ENCODE results near the gene UTF1. TPM values are rescaled to one million over a fixed set of nuclear protein-coding genes. Genes with fewer than 3 reads are reported as not detected.
A peak's percentile ranks its signal among the peaks of the same experiment; 100 is the strongest.

Gene UTF1
- total and polyA plus RNA-seq, 2 experiments from 2014 or later: not detected

GRCh38 chr10:133255323-133255722 lies 25.3 kb downstream of the UTF1 start:
- Histone ChIP-seq H3K9me3 (ENCODE audit: low read depth) (no peaks in the 10 kb centered on the region), H3K27me3 (no peaks in the 10 kb centered on the region), H3K4me3 (no peak overlapping the region), H3K36me3 (no peaks in the 10 kb centered on the region), H3K27ac (no peak overlapping the region), H3K4me1 (ENCODE audit: low read depth) (no peaks in the 10 kb centered on the region)
- no peak for DNase-seq (ENCODE audit: low read depth in 1 of 2, low spot score in 1 of 2)
- TF ChIP-seq, protein P1, sequence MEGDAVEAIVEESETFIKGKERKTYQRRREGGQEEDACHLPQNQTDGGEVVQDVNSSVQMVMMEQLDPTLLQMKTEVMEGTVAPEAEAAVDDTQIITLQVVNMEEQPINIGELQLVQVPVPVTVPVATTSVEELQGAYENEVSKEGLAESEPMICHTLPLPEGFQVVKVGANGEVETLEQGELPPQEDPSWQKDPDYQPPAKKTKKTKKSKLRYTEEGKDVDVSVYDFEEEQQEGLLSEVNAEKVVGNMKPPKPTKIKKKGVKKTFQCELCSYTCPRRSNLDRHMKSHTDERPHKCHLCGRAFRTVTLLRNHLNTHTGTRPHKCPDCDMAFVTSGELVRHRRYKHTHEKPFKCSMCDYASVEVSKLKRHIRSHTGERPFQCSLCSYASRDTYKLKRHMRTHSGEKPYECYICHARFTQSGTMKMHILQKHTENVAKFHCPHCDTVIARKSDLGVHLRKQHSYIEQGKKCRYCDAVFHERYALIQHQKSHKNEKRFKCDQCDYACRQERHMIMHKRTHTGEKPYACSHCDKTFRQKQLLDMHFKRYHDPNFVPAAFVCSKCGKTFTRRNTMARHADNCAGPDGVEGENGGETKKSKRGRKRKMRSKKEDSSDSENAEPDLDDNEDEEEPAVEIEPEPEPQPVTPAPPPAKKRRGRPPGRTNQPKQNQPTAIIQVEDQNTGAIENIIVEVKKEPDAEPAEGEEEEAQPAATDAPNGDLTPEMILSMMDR (IDR thresholded peaks at IDR 0.05; ENCODE audit: low read depth, low read length): no peak

DNA sequence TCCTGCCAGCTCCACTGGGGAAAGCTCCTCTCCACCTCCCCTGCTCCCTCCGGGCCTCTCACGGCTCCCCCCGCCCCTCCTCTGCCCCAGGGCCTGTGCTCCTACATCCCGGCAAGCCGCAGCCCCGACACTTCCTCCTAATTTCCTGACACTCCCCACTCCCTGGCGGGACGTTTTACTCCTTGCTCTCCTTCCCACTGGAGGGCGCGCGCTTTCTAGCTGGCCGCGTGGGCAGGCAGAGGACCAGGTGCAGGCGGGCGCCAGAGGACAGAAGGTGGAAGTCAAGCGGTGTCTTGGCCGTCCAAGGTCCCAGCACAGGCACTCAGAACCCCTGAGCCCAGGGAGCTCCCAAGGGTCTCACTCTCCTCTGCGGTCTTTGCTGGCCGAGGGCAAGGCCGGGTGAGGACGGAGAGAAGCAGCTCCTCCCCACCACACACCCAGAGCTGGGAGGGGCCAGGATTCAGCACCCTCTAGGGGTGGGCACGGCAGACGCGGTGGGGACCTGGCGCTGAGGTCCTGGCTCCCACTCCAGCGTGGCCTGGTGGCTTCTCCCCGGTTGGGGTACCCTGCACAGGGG lies 27.6 kb downstream of the UTF1 start:
- H3K27me3 ChIP-seq: no peaks in the 10 kb centered on the region

GRCh38 chr10:133258066-133258817 lies 28.2 kb downstream of the UTF1 start:
- TF ChIP-seq, protein P1 (IDR thresholded peaks at IDR 0.05; ENCODE audit: low read depth, low read length): no peak
- H3K4me3 ChIP-seq: no peak overlapping the region
- no peak overlapping the region for H3K27ac ChIP-seq
- H3K9me3 ChIP-seq (ENCODE audit: low read depth): no peaks in the 10 kb centered on the region
- H3K36me3 ChIP-seq: no peaks in the 10 kb centered on the region
- peaks cover 5% of the 10 kb centered on the region for H3K4me1 ChIP-seq (ENCODE audit: low read depth)
- no peak for DNase-seq (ENCODE audit: low read depth in 1 of 2, low spot score in 1 of 2)
- no peaks in the 10 kb centered on the region for H3K27me3 ChIP-seq

More for the DNA sequence above, 27.6 kb downstream of the UTF1 start:
- TF ChIP-seq, protein P1 (IDR thresholded peaks at IDR 0.05; ENCODE audit: low read depth, low read length): peak; percentile 49
- DNase-seq (ENCODE audit: low read depth in 1 of 2, low spot score in 1 of 2): peak; percentile 46 to 50
- Histone ChIP-seq H3K27ac (no peak overlapping the region), H3K4me3 (no peak overlapping the region), H3K4me1 (ENCODE audit: low read depth) (peaks cover 5% of the 10 kb centered on the region), H3K36me3 (no peaks in the 10 kb centered on the region), H3K9me3 (ENCODE audit: low read depth) (no peaks in the 10 kb centered on the region)

DNA sequence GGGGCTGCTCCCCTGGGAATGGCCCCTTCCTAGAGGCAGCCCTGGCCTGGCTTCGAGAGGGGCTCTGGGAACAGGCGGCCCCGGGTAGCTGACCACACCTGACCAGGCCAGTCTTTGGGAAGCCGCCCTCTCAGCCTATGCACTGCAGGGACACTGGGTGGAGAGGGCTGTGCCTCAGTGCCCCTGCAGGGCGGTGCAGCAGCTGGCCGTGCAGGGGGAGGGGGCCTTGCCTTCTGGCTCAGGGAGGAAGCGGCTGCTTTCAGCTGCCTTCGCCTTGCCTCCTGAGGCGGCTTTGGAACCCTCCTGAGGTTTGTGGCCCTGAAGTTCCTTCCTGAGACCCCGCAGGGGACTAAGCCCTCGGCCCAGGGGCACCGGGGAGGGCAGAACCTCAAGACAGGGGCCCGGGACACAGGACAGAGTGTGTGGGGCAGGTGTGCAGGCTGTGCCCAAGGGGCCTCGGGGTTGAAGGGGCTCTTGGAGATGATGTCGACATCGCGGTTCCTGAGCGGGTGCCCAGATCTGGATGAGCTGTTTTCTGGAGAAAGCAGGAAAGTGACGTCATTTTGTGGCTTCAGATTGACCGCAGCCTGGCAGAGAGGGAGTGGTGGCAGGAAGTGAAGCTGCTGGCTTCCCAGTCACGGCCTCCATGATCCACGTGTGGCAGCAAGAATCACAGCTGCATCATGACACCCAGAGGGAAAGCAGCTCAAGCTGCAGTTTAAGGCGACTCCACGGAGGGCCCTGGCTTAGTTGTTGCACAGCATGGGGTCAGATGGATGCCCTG lies 29.0 kb downstream of the UTF1 start:
- peak in 1 of 2 donors; percentile 99 for DNase-seq (ENCODE audit: low read depth in 1 of 2, low spot score in 1 of 2)
- peaks cover 5% of the 10 kb centered on the region for H3K4me1 ChIP-seq (ENCODE audit: low read depth)
- no peak overlapping the region for H3K4me3 ChIP-seq
- H3K36me3 ChIP-seq: no peaks in the 10 kb centered on the region
- TF ChIP-seq, protein P1 (IDR thresholded peaks at IDR 0.05; ENCODE audit: low read depth, low read length): no peak
- no peaks in the 10 kb centered on the region for H3K9me3 ChIP-seq (ENCODE audit: low read depth)
- no peaks in the 10 kb centered on the region for H3K27me3 ChIP-seq
- no peak overlapping the region for H3K27ac ChIP-seq

- Histone ChIP-seq H3K4me3 (no peak overlapping the region), H3K4me1 (ENCODE audit: low read depth) (peaks cover 5% of the 10 kb centered on the region), H3K27me3 (no peaks in the 10 kb centered on the region), H3K36me3 (no peaks in the 10 kb centered on the region), H3K9me3 (ENCODE audit: low read depth) (no peaks in the 10 kb centered on the region), H3K27ac (no peak overlapping the region)
- TF ChIP-seq, protein P1 (IDR thresholded peaks at IDR 0.05; ENCODE audit: low read depth, low read length): no peak
- DNase-seq (ENCODE audit: low read depth in 1 of 2, low spot score in 1 of 2): no peak
These were observed 29.6 kb downstream of the UTF1 start for GRCh38 chr10:133259602-133259989.
